ENCODE measurements around the gene DENND4C. TPM values are rescaled to one million over a fixed set of nuclear protein-coding genes. Genes with fewer than 3 reads are reported as not detected.
A peak's percentile ranks its signal among the peaks of the same experiment; 100 is the strongest.

Gene DENND4C
- total and polyA plus RNA-seq, 7 donors, result 11.3 to 109 (median 75.6) TPM

DNA sequence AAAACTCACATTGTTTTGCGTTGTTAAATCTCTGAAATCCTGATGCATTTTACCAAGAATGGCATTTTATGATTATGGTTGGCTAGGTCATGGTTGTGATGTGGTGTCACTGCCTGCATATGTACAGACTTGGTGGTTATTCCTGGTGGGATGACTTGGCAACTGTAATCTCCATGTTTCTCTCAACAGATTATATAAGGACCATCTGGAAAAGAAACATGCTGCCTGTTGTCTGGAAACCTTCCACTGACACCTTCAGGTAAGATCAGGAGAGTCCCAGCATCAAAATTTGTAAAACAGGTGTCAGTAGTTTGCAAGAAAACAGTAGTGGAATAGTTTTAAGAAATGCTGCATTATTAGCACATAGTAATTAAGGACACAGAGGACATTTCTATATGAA lies 175.3 kb downstream of the DENND4C start:
- no peak for DNase-seq
- no peaks in the 10 kb centered on the region for H3K36me3 ChIP-seq
- H3K9me3 ChIP-seq, result no peaks in the 10 kb centered on the region
- H3K4me3 ChIP-seq, result no peak overlapping the region
- 91 to 96% methylated on average over 1 of the region's 1 CpG for WGBS, 2 donors
- intact Hi-C loops (cut with DNase I), result no loop called here
- H3K27ac ChIP-seq, result no peak overlapping the region
- TF ChIP-seq, protein P1, sequence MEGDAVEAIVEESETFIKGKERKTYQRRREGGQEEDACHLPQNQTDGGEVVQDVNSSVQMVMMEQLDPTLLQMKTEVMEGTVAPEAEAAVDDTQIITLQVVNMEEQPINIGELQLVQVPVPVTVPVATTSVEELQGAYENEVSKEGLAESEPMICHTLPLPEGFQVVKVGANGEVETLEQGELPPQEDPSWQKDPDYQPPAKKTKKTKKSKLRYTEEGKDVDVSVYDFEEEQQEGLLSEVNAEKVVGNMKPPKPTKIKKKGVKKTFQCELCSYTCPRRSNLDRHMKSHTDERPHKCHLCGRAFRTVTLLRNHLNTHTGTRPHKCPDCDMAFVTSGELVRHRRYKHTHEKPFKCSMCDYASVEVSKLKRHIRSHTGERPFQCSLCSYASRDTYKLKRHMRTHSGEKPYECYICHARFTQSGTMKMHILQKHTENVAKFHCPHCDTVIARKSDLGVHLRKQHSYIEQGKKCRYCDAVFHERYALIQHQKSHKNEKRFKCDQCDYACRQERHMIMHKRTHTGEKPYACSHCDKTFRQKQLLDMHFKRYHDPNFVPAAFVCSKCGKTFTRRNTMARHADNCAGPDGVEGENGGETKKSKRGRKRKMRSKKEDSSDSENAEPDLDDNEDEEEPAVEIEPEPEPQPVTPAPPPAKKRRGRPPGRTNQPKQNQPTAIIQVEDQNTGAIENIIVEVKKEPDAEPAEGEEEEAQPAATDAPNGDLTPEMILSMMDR (IDR thresholded peaks at IDR 0.05), result no peak
- TF ChIP-seq POLR2AphosphoS5 (IDR thresholded peaks at IDR 0.05), result no peak
- TF ChIP-seq EP300 (IDR thresholded peaks at IDR 0.05), result no peak
- TF ChIP-seq POLR2A (IDR thresholded peaks at IDR 0.05), result no peak
- no peaks in the 10 kb centered on the region for H3K27me3 ChIP-seq
- H3K4me1 ChIP-seq, result peaks cover 0 to 19% (median 11%) of the 10 kb centered on the region in 4 donors

DNA sequence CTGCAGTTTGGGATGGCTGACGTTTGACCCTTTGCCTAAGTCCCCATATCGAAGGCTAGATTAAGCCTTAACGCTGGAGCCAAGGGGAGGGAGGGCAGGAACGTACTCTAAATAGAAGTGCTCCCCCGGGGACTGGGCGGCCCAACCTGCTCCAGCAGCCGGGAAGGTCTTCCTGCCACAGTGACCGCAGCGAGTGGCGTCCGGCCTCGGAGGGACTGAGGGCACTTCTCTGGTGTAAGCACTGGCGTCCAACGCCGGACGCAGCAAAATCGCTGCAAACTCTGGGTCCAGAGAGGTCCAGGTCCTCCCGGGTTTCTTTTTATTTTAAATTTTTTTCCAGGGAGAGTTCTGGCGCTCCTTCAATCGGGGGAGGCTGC lies 177.8 kb downstream of the DENND4C start:
- no peaks in the 10 kb centered on the region for H3K27me3 ChIP-seq
- H3K36me3 ChIP-seq, result no peaks in the 10 kb centered on the region
- 12 to 40% methylated on average over 20 of the region's 20 CpGs for WGBS, 2 donors
- peak overlapping the region; percentile 81 to 85 (median 83) for H3K4me3 ChIP-seq
- no peaks in the 10 kb centered on the region for H3K9me3 ChIP-seq
- peak; percentile 80 for DNase-seq
- intact Hi-C loops (cut with DNase I), result loop anchor here (2.0 kb wide), 2 partner anchors 28 to 48 kb away; partner anchors contain the start of gene RPS6
- peaks cover 0 to 19% (median 11%) of the 10 kb centered on the region in 4 donors for H3K4me1 ChIP-seq
- TF ChIP-seq POLR2AphosphoS5 (IDR thresholded peaks at IDR 0.05), result no peak
- TF ChIP-seq, protein P1 (IDR thresholded peaks at IDR 0.05), result no peak
- no peak for TF ChIP-seq POLR2A (IDR thresholded peaks at IDR 0.05)
- no peak for TF ChIP-seq EP300 (IDR thresholded peaks at IDR 0.05)
- peak overlapping the region; percentile 80 to 87 (median 86) for H3K27ac ChIP-seq

DNA sequence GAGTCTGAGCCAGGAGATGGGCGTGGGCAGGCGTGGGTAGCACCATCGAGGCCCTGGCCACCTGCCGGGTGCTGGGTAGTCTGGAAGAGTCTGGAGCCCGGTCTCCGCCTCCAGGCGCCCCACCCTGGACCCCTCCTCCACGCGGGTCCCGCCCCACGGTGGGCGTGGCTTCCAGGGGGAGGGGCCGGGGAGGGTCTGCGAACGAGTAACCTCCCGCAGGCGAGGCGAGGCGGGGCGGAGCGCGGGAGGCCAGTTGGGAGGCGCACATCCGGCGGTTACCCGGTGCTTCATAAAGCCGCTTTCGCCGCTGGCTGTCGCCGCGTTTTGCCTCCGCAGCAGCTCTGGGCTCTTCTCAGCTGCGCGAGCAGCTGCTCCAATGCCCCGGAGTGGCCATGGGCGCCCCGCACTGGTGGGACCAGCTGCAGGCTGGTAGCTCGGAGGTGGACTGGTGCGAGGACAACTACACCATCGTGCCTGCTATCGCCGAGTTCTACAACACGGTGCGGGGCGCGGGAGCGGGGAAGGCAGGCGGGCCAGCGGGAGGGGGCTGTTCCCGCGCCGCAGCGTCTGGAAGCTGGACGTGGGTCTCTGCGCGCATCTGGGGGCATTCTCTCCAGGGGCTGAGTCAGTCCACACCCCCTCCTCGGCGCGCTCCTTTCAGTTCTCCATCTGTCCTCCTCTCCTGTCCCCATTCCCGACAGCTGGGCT lies 178.4 kb downstream of the DENND4C start, which contains the start of gene ACER2:
Gene ACER2 (plus strand): TSS at position 317 of the 708 bp plus-strand sequence. CDS start 76 bp downstream, at position 393.
- Histone ChIP-seq H3K36me3 (no peaks in the 10 kb centered on the region), H3K9me3 (no peaks in the 10 kb centered on the region), H3K27me3 (no peaks in the 10 kb centered on the region), H3K4me1 (peaks cover 0 to 19% (median 11%) of the 10 kb centered on the region in 4 donors), H3K4me3 (peak within 1 kb of the TSS; percentile 81 to 85 (median 83)), H3K27ac (peak within 1 kb of the TSS; percentile 80 to 87 (median 86))
- 0% methylated on average over 61 of the region's 61 CpGs for WGBS, 2 donors
- TF ChIP-seq POLR2AphosphoS5 (IDR thresholded peaks at IDR 0.05), result peak; percentile 91 to 98 (median 94)
- TF ChIP-seq, protein P1 (IDR thresholded peaks at IDR 0.05), result no peak
- peak; percentile 78 to 86 for TF ChIP-seq POLR2A (IDR thresholded peaks at IDR 0.05)
- no peak for TF ChIP-seq EP300 (IDR thresholded peaks at IDR 0.05)
- intact Hi-C loops (cut with DNase I), result loop anchor here (2.0 kb wide), 2 partner anchors 28 to 48 kb away; partner anchors contain the start of gene RPS6
- DNase-seq, result peak; percentile 96

DNA sequence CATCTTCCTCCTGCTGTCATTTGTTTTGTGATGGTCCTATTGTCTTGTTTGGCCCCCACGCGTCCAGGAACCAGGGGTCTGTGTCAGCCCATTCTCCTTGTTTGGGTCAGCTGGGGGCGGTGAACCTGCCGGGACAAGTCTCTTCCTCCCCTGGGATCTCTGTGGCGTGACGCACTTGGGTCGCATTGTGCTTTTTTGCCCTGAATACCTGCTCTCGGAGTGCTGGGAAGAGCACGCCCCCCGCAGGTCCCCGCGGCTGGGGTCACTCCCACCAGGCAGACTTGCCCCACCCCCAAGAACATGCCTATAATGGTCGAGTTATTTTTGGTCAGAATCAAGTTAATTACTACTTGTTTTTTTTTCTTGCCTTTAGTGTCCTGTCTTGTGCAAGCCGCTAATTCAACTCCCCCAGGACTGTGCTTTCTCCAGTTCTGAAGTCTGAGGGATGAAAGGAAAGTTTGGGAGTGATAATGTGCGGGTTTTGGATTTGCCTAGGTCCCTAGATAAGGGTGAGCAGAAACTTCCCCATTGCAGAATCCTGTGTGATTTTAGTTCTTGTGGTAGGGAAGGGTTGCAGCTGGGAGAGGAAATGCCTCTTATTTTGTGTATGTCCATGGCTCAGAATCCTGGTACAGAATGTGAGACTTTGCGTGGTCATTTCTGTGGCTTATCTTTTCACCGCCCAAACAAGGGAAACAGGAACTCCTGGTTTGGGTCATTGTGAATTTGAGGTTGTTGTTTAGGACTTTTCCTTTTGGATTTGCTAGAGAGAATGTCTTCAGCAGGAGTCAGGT lies 179.1 kb downstream of the DENND4C start:
- H3K4me1 ChIP-seq, result peaks cover 0 to 19% (median 11%) of the 10 kb centered on the region in 4 donors
- H3K36me3 ChIP-seq, result no peaks in the 10 kb centered on the region
- WGBS, 2 donors, result 1 to 4% methylated on average over 17 of the region's 17 CpGs
- DNase-seq, result peak; percentile 67
- no peaks in the 10 kb centered on the region for H3K27me3 ChIP-seq
- no peak for TF ChIP-seq EP300 (IDR thresholded peaks at IDR 0.05)
- no peak for TF ChIP-seq POLR2A (IDR thresholded peaks at IDR 0.05)
- peak in 1 of 4 donors; percentile 4 for TF ChIP-seq POLR2AphosphoS5 (IDR thresholded peaks at IDR 0.05)
- intact Hi-C loops (cut with DNase I), result loop anchor here (2.0 kb wide), 2 partner anchors 29 to 47 kb away; partner anchors contain the start of gene RPS6
- no peaks in the 10 kb centered on the region for H3K9me3 ChIP-seq
- H3K27ac ChIP-seq, result peak overlapping the region; percentile 80 to 87 (median 86)
- H3K4me3 ChIP-seq, result peak overlapping the region; percentile 81 to 85 (median 83)

DNA sequence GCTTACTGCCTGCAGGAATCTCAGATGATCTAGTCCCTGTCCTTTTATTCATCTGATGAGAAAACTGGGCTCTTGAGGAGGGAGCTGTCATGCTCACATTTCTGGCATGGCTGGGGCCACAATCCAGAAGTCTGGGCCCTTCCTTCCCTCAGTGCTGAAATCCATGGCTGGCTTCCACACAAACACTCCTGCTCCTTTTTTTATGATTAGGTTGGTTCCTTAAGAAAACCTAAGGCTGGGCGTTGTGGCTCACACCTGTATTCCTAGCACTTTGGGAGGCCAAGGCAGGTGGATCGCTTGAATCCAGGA lies 179.7 kb downstream of the DENND4C start:
- intact Hi-C loops (cut with DNase I), result no loop called here
- WGBS, 2 donors, result 84 to 99% methylated on average over 2 of the region's 2 CpGs
- no peaks in the 10 kb centered on the region for H3K27me3 ChIP-seq
- no peak for DNase-seq
- H3K36me3 ChIP-seq, result no peaks in the 10 kb centered on the region
- no peaks in the 10 kb centered on the region for H3K9me3 ChIP-seq
- peak overlapping the region in 1 of 4 donors; percentile 81 for H3K4me3 ChIP-seq
- peaks cover 0 to 19% (median 11%) of the 10 kb centered on the region in 4 donors for H3K4me1 ChIP-seq
- TF ChIP-seq POLR2A (IDR thresholded peaks at IDR 0.05) (no peak), EP300 (IDR thresholded peaks at IDR 0.05) (no peak), POLR2AphosphoS5 (IDR thresholded peaks at IDR 0.05) (no peak)
- TF ChIP-seq, protein P1 (IDR thresholded peaks at IDR 0.05), result no peak
- no peak overlapping the region for H3K27ac ChIP-seq

All from sigmoid colon (tissue), 7 donors.